LNCaP clone FGC (cell line): Measurements from ENCODE around the gene CCDC7.
"Not testable (repeated sequence)": the region's sequence is repeated elsewhere in the genome, so short reads cannot be mapped to it uniquely, and the experiment has no call there.

ENCODE experiments used
- DNase-seq: peaks from one replicate; pipeline ENCODE4 v3.0.0-alpha.2; 2011; ENCODE audit warnings: low read depth
- H3K4me3 ChIP-seq: 2 replicates; pipeline ENCODE4 v1.5.1; 2011; ENCODE audit warnings: mild to moderate bottlenecking, low read depth, low read length, control low read depth
- TF ChIP-seq, protein P1 (sequence below): IDR thresholded peaks from 2 replicates; pipeline ENCODE4 v1.5.1; 2012; ENCODE audit warnings: mild to moderate bottlenecking; ENCODE audit not compliant: control insufficient read depth, insufficient read depth; ENCODE audit errors: extremely low read depth

CCDC7 gene

GRCh38 chr10:32454148-32454547, 8.2 kb downstream of the CCDC7 start:
- TF ChIP-seq, protein P1, sequence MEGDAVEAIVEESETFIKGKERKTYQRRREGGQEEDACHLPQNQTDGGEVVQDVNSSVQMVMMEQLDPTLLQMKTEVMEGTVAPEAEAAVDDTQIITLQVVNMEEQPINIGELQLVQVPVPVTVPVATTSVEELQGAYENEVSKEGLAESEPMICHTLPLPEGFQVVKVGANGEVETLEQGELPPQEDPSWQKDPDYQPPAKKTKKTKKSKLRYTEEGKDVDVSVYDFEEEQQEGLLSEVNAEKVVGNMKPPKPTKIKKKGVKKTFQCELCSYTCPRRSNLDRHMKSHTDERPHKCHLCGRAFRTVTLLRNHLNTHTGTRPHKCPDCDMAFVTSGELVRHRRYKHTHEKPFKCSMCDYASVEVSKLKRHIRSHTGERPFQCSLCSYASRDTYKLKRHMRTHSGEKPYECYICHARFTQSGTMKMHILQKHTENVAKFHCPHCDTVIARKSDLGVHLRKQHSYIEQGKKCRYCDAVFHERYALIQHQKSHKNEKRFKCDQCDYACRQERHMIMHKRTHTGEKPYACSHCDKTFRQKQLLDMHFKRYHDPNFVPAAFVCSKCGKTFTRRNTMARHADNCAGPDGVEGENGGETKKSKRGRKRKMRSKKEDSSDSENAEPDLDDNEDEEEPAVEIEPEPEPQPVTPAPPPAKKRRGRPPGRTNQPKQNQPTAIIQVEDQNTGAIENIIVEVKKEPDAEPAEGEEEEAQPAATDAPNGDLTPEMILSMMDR, result no peak
- DNase-seq, result no peak
- no peak overlapping the region for H3K4me3 ChIP-seq

GRCh38 chr10:32459051-32459698, 13.2 kb downstream of the CCDC7 start:
- no peak overlapping the region for H3K4me3 ChIP-seq
- no peak for DNase-seq
- TF ChIP-seq, protein P1, result no peak

GRCh38 chr10:32461203-32461602, 15.3 kb downstream of the CCDC7 start:
- DNase-seq, result no peak
- H3K4me3 ChIP-seq, result no peak overlapping the region
- TF ChIP-seq, protein P1, result no peak

DNA sequence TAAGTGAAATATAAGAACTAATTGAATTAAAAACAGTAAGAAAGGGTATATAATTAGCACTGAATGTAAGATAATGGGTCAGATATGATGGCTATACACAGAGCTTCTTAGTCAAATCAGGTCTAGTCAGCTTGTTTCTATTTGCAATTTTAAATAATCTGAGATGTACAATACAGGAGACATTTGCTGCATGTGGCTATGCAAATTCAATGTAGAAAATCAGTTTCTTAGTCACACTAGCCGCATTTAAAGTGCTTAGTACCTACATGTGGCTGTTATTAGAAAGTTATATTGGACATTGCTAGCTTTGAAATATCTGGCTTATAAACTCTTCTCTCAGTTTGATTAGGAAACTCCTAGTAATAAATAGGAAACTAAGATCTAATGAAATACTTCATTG, 25.3 kb downstream of the CCDC7 start:
- DNase-seq, result no peak
- H3K4me3 ChIP-seq, result no peak overlapping the region
- TF ChIP-seq, protein P1, result no peak

DNA sequence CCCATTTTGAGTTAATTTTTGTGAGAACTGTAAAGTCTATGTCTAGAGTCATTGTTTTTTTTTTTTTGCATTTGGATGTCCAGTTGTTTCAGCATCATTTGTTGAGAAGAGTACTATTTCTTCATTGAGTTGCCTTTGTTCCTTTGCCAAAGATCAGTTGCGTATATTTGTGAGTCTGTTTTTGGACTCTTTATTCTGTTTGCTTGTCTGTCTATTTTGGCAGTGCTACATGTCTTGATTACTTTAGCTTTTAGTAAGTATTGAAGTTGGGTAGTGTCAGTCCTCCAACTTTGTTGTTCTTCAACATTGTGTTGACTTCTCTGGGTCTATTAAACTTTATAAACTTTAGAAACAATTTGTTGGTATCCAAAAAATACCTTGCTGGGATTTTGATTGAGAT, 31.6 kb downstream of the CCDC7 start:
- DNase-seq, result peak; percentile 17
- H3K4me3 ChIP-seq, result no peak overlapping the region
- TF ChIP-seq, protein P1, result no peak

GRCh38 chr10:32481606-32482005, 35.7 kb downstream of the CCDC7 start:
- TF ChIP-seq, protein P1, result no peak
- H3K4me3 ChIP-seq, result no peak overlapping the region
- no peak for DNase-seq

GRCh38 chr10:32483019-32483502, 37.1 kb downstream of the CCDC7 start:
- H3K4me3 ChIP-seq, DNase-seq: not testable (repeated sequence)

DNA sequence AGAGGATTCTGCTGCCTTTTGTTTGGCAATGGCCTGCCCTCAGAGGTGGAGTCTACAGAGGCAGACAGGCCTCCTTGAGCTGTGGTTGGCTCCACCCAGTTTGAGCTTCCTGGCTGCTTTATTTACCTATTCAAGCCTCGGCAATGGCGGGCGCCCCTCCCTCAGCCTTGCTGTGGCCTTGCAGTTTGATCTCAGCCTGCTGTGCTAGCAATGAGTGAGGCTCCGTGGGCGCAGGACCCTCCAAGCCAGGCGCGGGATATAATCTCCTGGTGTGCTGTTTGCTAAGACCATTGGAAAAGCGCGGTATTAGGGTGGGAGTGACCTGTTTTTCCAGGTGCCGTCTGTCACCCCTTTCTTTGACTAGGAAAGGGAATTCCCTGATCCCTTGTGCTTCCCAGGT, 42.1 kb downstream of the CCDC7 start:
- H3K4me3 ChIP-seq, DNase-seq: not testable (repeated sequence)
